H9 (cell line): ENCODE measurements around the gene GBA2. TPM values are rescaled to one million over a fixed set of nuclear protein-coding genes. Genes with fewer than 3 reads are reported as not detected.

ENCODE experiments used
- DNase-seq: peaks from one replicate; pipeline ENCODE4 v3.0.0-alpha.2; 2017
- H2AFZ ChIP-seq: one replicate; pipeline ENCODE4 v1.6.1; 2013; ENCODE audit warnings: mild to moderate bottlenecking, low read length, control low read depth, moderate library complexity
- H2AK5ac ChIP-seq: 2 replicates; pipeline ENCODE4 v1.6.1; 2013; ENCODE audit warnings: low read length, control low read depth, mixed read lengths; ENCODE audit not compliant: insufficient read length
- H2BK120ac ChIP-seq: one replicate; pipeline ENCODE4 v1.6.1; 2013; ENCODE audit warnings: low read depth, mild to moderate bottlenecking, low read length, control low read depth, inconsistent platforms; ENCODE audit not compliant: poor library complexity, severe bottlenecking
- H2BK12ac ChIP-seq: 2 replicates; pipeline ENCODE4 v1.6.1; 2013; ENCODE audit warnings: low read length, control low read depth, mixed read lengths, low read depth; ENCODE audit not compliant: insufficient read length
- H2BK15ac ChIP-seq: 2 replicates; pipeline ENCODE4 v1.6.1; 2013; ENCODE audit warnings: low read depth, low read length, control low read depth
- H2BK20ac ChIP-seq: one replicate; pipeline ENCODE4 v1.6.1; 2013; ENCODE audit warnings: low read depth, mild to moderate bottlenecking, low read length, control low read depth, inconsistent platforms; ENCODE audit not compliant: poor library complexity, severe bottlenecking
- H2BK5ac ChIP-seq: 2 replicates; pipeline ENCODE4 v1.6.1; 2013; ENCODE audit warnings: low read length, control low read depth, mixed read lengths; ENCODE audit not compliant: insufficient read length
- H3K14ac ChIP-seq: 2 replicates; pipeline ENCODE4 v1.6.1; 2013; ENCODE audit warnings: low read length, control low read depth; ENCODE audit not compliant: insufficient read depth
- H3K18ac ChIP-seq: 2 replicates; pipeline ENCODE4 v1.6.1; 2013; ENCODE audit warnings: low read depth, mild to moderate bottlenecking, mixed read lengths, low read length, control low read depth; ENCODE audit not compliant: insufficient read length
- H3K23ac ChIP-seq: 2 replicates; pipeline ENCODE4 v1.6.1; 2013; ENCODE audit warnings: low read length, control low read depth, mixed read lengths, low read depth; ENCODE audit not compliant: insufficient read length
- H3K23me2 ChIP-seq: 2 replicates; pipeline ENCODE4 v1.6.1; 2013; ENCODE audit warnings: low read depth, mild to moderate bottlenecking, mixed read lengths, low read length, control low read depth; ENCODE audit not compliant: insufficient read length, poor library complexity, severe bottlenecking
- H3K27ac ChIP-seq: 2 replicates; pipeline ENCODE4 v1.5.1; 2013; ENCODE audit warnings: low read length, control low read depth, mixed read lengths, low read depth; ENCODE audit not compliant: insufficient read length
- H3K27me3 ChIP-seq: 2 replicates; pipeline ENCODE4 v1.6.1; 2013; ENCODE audit warnings: low read length, control low read depth, inconsistent platforms; ENCODE audit not compliant: insufficient read depth
- H3K4ac ChIP-seq: 2 replicates; pipeline ENCODE4 v1.6.1; 2013; ENCODE audit warnings: low read depth, mild to moderate bottlenecking, control low read depth, inconsistent platforms, low read length, moderate library complexity
- H3K4me1 ChIP-seq: 2 replicates; pipeline ENCODE4 v1.6.1; 2013; ENCODE audit warnings: low read length, control low read depth, inconsistent platforms; ENCODE audit not compliant: insufficient read depth
- H3K4me2 ChIP-seq: 2 replicates; pipeline ENCODE4 v1.6.1; 2013; ENCODE audit warnings: low read length, control low read depth, mixed read lengths; ENCODE audit not compliant: insufficient read length, insufficient read depth
- H3K56ac ChIP-seq: 2 replicates; pipeline ENCODE4 v1.6.1; 2013; ENCODE audit warnings: low read depth, mild to moderate bottlenecking, mixed read lengths, low read length, control low read depth; ENCODE audit not compliant: insufficient read length
- H3K79me1 ChIP-seq: 2 replicates; pipeline ENCODE4 v1.6.1; 2013; ENCODE audit warnings: low read depth, mild to moderate bottlenecking, moderate library complexity, low read length, control low read depth, inconsistent platforms; ENCODE audit not compliant: insufficient read depth, poor library complexity, severe bottlenecking
- H3K79me2 ChIP-seq: 2 replicates; pipeline ENCODE4 v1.6.1; 2013; ENCODE audit warnings: low read length, control low read depth, inconsistent platforms; ENCODE audit not compliant: insufficient read depth
- H3K9ac ChIP-seq: 2 replicates; pipeline ENCODE4 v1.6.1; 2013; ENCODE audit warnings: low read length, control low read depth, mixed read lengths; ENCODE audit not compliant: insufficient read length; ENCODE audit errors: extremely low read depth
- H3K9me3 ChIP-seq: one replicate; pipeline ENCODE4 v1.6.1; 2013; ENCODE audit warnings: low read depth, low read length, inconsistent platforms; ENCODE audit not compliant: control insufficient read depth
- H3T11ph ChIP-seq: one replicate; pipeline ENCODE4 v1.6.1; 2013; ENCODE audit warnings: mild to moderate bottlenecking, low read length, control low read depth, inconsistent platforms
- H4K20me1 ChIP-seq: one replicate; pipeline ENCODE4 v1.6.1; 2013; ENCODE audit not compliant: control insufficient read depth, insufficient read length, insufficient read depth
- H4K5ac ChIP-seq: 2 replicates; pipeline ENCODE4 v1.6.1; 2013; ENCODE audit warnings: low read depth, mild to moderate bottlenecking, mixed read lengths, low read length, control low read depth; ENCODE audit not compliant: insufficient read length
- H4K8ac ChIP-seq: replicated peaks from 2 replicates; pipeline ENCODE4 v1.6.1; 2013; ENCODE audit warnings: low read length, control low read depth, mixed read lengths, low read depth; ENCODE audit not compliant: insufficient read length
- H4K91ac ChIP-seq: 2 replicates; pipeline ENCODE4 v1.6.1; 2013; ENCODE audit warnings: low read depth, mild to moderate bottlenecking, moderate library complexity, mixed read lengths, low read length, control low read depth; ENCODE audit not compliant: insufficient read length
- H3K27ac Mint-ChIP-seq, 3 experiments: 2 replicates in 2 of 3; 3 replicates in 1 of 3; pipeline ENCODE4 v1.8.0; 2020 to 2021; ENCODE audit warnings: mixed read lengths in 3 of 3, mild to moderate bottlenecking in 1 of 3, moderate library complexity in 1 of 3
- H3K27me3 Mint-ChIP-seq: 2 replicates; pipeline ENCODE4 v1.8.0; 2021; ENCODE audit warnings: low read depth, mild to moderate bottlenecking, moderate library complexity, mixed read lengths
- H3K36me3 Mint-ChIP-seq, 3 experiments: 2 replicates in 2 of 3; 3 replicates in 1 of 3; pipeline ENCODE4 v1.8.0; 2020 to 2021; ENCODE audit warnings: low read depth in 3 of 3, mixed read lengths in 3 of 3; ENCODE audit not compliant: insufficient read depth in 1 of 3
- H3K4me1 Mint-ChIP-seq, 2 experiments: 2 replicates each; pipeline ENCODE4 v1.8.0; 2020; ENCODE audit warnings: mixed read lengths in 2 of 2
- H3K4me3 Mint-ChIP-seq, 2 experiments: 2 replicates in 1 of 2; 3 replicates in 1 of 2; pipeline ENCODE4 v1.8.0; 2020 to 2021; ENCODE audit warnings: mild to moderate bottlenecking in 2 of 2, mixed read lengths in 2 of 2, moderate library complexity in 1 of 2
- H3K9me3 Mint-ChIP-seq, 2 experiments: 2 replicates in 1 of 2; 3 replicates in 1 of 2; pipeline ENCODE4 v1.8.0; 2020; ENCODE audit warnings: mild to moderate bottlenecking in 2 of 2, mixed read lengths in 2 of 2, moderate library complexity in 1 of 2
- CTCF ChIP-seq: fragments of 200-600 bp; sonication (generic); conservative IDR thresholded peaks from 3 replicates; pipeline ENCODE4 v1.8.0; 2021; ENCODE audit warnings: antibody characterized with exemption, mild to moderate bottlenecking
- WGBS: extraction: QIAGEN DNeasy Blood & Tissue Kit; methylation state at CpG from one replicate; pipeline ENCODE4 v1.1.7; 2013; ENCODE audit warnings: missing lambda C conversion rate, low lambda C conversion rate, mixed read lengths; ENCODE audit not compliant: insufficient read length; ENCODE audit errors: extremely low coverage; 5-methylcytosine and 5-hydroxymethylcytosine counted together
- total RNA-seq: library from RNA; stranded (reverse); gene quantifications from 2 replicates; pipeline ENCODE4 v1.2.1, GENCODE V29; 2021

Gene GBA2
- total RNA-seq, 1 experiment from 2014 or later: 103 TPM

GRCh38 chr9:35738186-35738585, 10.8 kb downstream of the GBA2 start:
- H3K27me3 Mint-ChIP-seq: no peaks in the 10 kb centered on the region; the same call in 1 of the 2 replicates
- no peak overlapping the region for H4K5ac ChIP-seq
- H3K27ac ChIP-seq: no peak overlapping the region
- no peak overlapping the region for H2BK5ac ChIP-seq
- peaks cover 39 to 88% (median 81%) of the 10 kb centered on the region in 3 experiments for H3K36me3 Mint-ChIP-seq
- H4K91ac ChIP-seq: no peak overlapping the region
- no peaks in the 10 kb centered on the region for H3K79me1 ChIP-seq
- H2BK12ac ChIP-seq: no peak overlapping the region
- H3K9ac ChIP-seq: no peak overlapping the region
- no peak overlapping the region for H3K4ac ChIP-seq
- no peaks in the 10 kb centered on the region for H3K9me3 Mint-ChIP-seq
- no peak overlapping the region; a peak in 1 of 7 replicates for H3K27ac Mint-ChIP-seq
- H2BK15ac ChIP-seq: no peak overlapping the region
- no peak overlapping the region for H2AFZ ChIP-seq
- no peak overlapping the region; a peak in 1 of 5 replicates for H3K4me3 Mint-ChIP-seq
- no peaks in the 10 kb centered on the region for H3K9me3 ChIP-seq
- H3K4me1 Mint-ChIP-seq: peaks cover 5% of the 10 kb centered on the region in 2 experiments
- no peak overlapping the region for H3K18ac ChIP-seq
- H2BK20ac ChIP-seq: no peak overlapping the region
- H4K20me1 ChIP-seq: no peaks in the 10 kb centered on the region
- H3K4me1 ChIP-seq: no peaks in the 10 kb centered on the region
- H3K79me2 ChIP-seq: no peaks in the 10 kb centered on the region
- no CpG with 5 or more reads among the region's 4 CpGs for WGBS
- H3K23me2 ChIP-seq: no peaks in the 10 kb centered on the region
- no peak overlapping the region for H3K56ac ChIP-seq
- H3K23ac ChIP-seq: no peak overlapping the region
- TF ChIP-seq CTCF: no peak
- H4K8ac ChIP-seq: no peak overlapping the region
- no peak overlapping the region for H2BK120ac ChIP-seq
- no peak for DNase-seq
- no peaks in the 10 kb centered on the region for H3K27me3 ChIP-seq
- H3T11ph ChIP-seq: no peak overlapping the region
- no peak overlapping the region for H3K4me2 ChIP-seq
- no peak overlapping the region for H2AK5ac ChIP-seq
- no peak overlapping the region for H3K14ac ChIP-seq
